HCT116 (cell line): ENCODE measurements around the gene NOSIP.

Source experiments
- EZH2phosphoT487 ChIP-seq: fragments of 200-600 bp; IDR thresholded peaks from 2 replicates; pipeline ENCODE4 v1.6.1; 2018; ENCODE audit warnings: antibody characterized with exemption, borderline replicate concordance
- FOSL1 ChIP-seq: IDR thresholded peaks from 2 replicates; pipeline ENCODE4 v1.6.1; 2012; ENCODE audit warnings: low read depth
- SP1 ChIP-seq: IDR thresholded peaks from 2 replicates; pipeline ENCODE4 v1.6.1; 2012; ENCODE audit warnings: low read depth
- SRF ChIP-seq: IDR thresholded peaks from 2 replicates; pipeline ENCODE4 v1.6.1; 2012; ENCODE audit warnings: low read depth
- TF ChIP-seq, protein P1 (sequence below), 3 experiments: fragments of 200-600 bp in 1 of 3; sonication (generic) in 1 of 3; IDR thresholded peaks in 2 of 3; conservative IDR thresholded peaks in 1 of 3; 2 replicates each; pipeline ENCODE4 v1.5.1; 2012 to 2017; ENCODE audit warnings: low read depth in 2 of 3, low read length in 2 of 3, antibody characterized with exemption in 1 of 3, borderline replicate concordance in 1 of 3, control low read depth in 1 of 3, mild to moderate bottlenecking in 1 of 3, mixed read lengths in 1 of 3, mixed run types in 1 of 3, moderate library complexity in 1 of 3; ENCODE audit not compliant: insufficient read depth in 1 of 3
- TF ChIP-seq, protein P2 (sequence below): IDR thresholded peaks from 2 replicates; pipeline ENCODE4 v1.6.1; 2012

DNA sequence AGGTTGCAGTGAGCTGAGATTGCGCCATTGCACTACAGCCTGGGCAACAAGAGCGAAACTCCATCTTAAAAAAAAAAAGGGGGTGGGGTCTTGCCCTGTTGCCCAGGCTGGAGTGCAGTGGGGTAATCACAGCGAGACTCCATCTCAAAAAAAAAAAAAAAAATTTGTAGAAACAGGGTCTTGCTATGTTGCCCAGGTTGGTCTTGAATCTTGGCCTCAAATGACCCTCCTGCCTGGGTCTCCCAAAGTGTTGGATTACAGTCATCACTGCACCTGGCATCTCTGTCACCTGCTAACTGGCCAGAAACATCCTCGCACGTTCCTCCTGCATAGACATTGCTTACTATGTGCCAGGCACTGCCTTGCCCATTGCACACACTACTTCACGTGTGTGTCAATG lies 38.4 kb downstream of the NOSIP start:
- TF ChIP-seq SRF (no peak), EZH2phosphoT487 (no peak), SP1 (no peak), FOSL1 (no peak)
- TF ChIP-seq, protein P1, sequence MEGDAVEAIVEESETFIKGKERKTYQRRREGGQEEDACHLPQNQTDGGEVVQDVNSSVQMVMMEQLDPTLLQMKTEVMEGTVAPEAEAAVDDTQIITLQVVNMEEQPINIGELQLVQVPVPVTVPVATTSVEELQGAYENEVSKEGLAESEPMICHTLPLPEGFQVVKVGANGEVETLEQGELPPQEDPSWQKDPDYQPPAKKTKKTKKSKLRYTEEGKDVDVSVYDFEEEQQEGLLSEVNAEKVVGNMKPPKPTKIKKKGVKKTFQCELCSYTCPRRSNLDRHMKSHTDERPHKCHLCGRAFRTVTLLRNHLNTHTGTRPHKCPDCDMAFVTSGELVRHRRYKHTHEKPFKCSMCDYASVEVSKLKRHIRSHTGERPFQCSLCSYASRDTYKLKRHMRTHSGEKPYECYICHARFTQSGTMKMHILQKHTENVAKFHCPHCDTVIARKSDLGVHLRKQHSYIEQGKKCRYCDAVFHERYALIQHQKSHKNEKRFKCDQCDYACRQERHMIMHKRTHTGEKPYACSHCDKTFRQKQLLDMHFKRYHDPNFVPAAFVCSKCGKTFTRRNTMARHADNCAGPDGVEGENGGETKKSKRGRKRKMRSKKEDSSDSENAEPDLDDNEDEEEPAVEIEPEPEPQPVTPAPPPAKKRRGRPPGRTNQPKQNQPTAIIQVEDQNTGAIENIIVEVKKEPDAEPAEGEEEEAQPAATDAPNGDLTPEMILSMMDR (IDR thresholded peaks at IDR 0.05 in 2 of 3, conservative IDR thresholded peaks at IDR 0.05 in 1 of 3; ENCODE audit: borderline replicate concordance in 1 of 3, insufficient read depth in 1 of 3, low read depth in 2 of 3, low read length in 2 of 3) = no peak
- TF ChIP-seq, protein P2, sequence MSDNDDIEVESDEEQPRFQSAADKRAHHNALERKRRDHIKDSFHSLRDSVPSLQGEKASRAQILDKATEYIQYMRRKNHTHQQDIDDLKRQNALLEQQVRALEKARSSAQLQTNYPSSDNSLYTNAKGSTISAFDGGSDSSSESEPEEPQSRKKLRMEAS = no peak
